CD4-positive, alpha-beta T cell (primary cell): ENCODE measurements around the gene CSNK2A1. TPM values are rescaled to one million over a fixed set of nuclear protein-coding genes. Genes with fewer than 3 reads are reported as not detected.

Source experiments
- ATAC-seq: fragments of 200-7000 bp; cut with Tn5 transposase; one replicate; pipeline ENCODE4 v1.10.0; 2022; ENCODE audit warnings: mild to moderate bottlenecking; ENCODE audit not compliant: poor library complexity
- CTCF ChIA-PET: fragments of 350-600 bp; sonication (Branson Sonifier 250); formaldehyde crosslinking; loops from one replicate; lab custom pipeline; 2021; ENCODE audit warnings: antibody characterized with exemption, inconsistent platforms; lab: Charles Lee
- POLR2A ChIA-PET: fragments of 350-600 bp; sonication (Branson Sonifier 250); formaldehyde crosslinking; loops from one replicate; lab custom pipeline; 2021; ENCODE audit warnings: antibody characterized with exemption, inconsistent platforms; lab: Charles Lee
- DNase-seq, 14 experiments: peaks; one replicate each; pipeline ENCODE4 v3.0.0-alpha.2; 2013 to 2020; ENCODE audit warnings: mixed read lengths in 2 of 14
- H3K27ac ChIP-seq, 2 donors: one replicate each; pipeline versions ENCODE4 v1.5.1 to v1.7.0; 2013; ENCODE audit warnings: low read length in 2 of 2, low read depth in 1 of 2, mild to moderate bottlenecking in 1 of 2
- H3K27me3 ChIP-seq, 2 experiments: 1 replicate in 1 of 2; 2 replicates in 1 of 2; pipeline versions ENCODE4 v1.6.1 to v1.7.0; 2013; ENCODE audit warnings: low read length in 2 of 2, control low read depth in 1 of 2, mild to moderate bottlenecking in 1 of 2, moderate library complexity in 1 of 2; ENCODE audit not compliant: insufficient read depth in 2 of 2, control insufficient read depth in 1 of 2
- H3K36me3 ChIP-seq: one replicate; pipeline ENCODE4 v1.6.1; 2013; ENCODE audit warnings: low read length, control low read depth; ENCODE audit not compliant: insufficient read depth
- H3K4me1 ChIP-seq: one replicate; pipeline ENCODE4 v1.6.1; 2013; ENCODE audit warnings: low read length, control low read depth; ENCODE audit not compliant: insufficient read depth
- H3K4me3 ChIP-seq: one replicate; pipeline ENCODE4 v1.5.1; 2013; ENCODE audit warnings: mild to moderate bottlenecking, low read length, moderate library complexity
- H3K9me3 ChIP-seq, 2 experiments: 1 replicate in 1 of 2; 2 replicates in 1 of 2; pipeline versions ENCODE4 v1.6.1 to v1.7.0; 2013; ENCODE audit warnings: low read length in 2 of 2, mild to moderate bottlenecking in 2 of 2, control low read depth in 1 of 2, moderate library complexity in 1 of 2; ENCODE audit not compliant: control insufficient read depth in 1 of 2, insufficient read depth in 1 of 2
- H3K27ac Mint-ChIP-seq: one replicate; pipeline ENCODE4 v1.8.0; 2020; ENCODE audit warnings: mixed read lengths
- H3K27me3 Mint-ChIP-seq: one replicate; pipeline ENCODE4 v1.8.0; 2021; ENCODE audit warnings: mixed read lengths
- H3K36me3 Mint-ChIP-seq: one replicate; pipeline ENCODE4 v1.8.0; 2021; ENCODE audit warnings: low read depth, mixed read lengths
- H3K4me1 Mint-ChIP-seq: one replicate; pipeline ENCODE4 v1.8.0; 2021; ENCODE audit warnings: low read depth, mixed read lengths
- H3K4me3 Mint-ChIP-seq: one replicate; pipeline ENCODE4 v1.8.0; 2020; ENCODE audit warnings: mild to moderate bottlenecking, mixed read lengths
- H3K9me3 Mint-ChIP-seq: one replicate; pipeline ENCODE4 v1.8.0; 2020; ENCODE audit warnings: mixed read lengths
- intact Hi-C, 2 experiments: fragments of 100-400 bp; cut with DNase I in 1 of 2; cut with micrococcal nuclease in 1 of 2; formaldehyde crosslinking; loops; one replicate each; pipeline versions ENCODE4 v1.15.1 to v1.9.0; 2023 to 2025; cut with DNase I, micrococcal nuclease
- total RNA-seq, 174 experiments: library from RNA in 2 of 174; stranded (reverse) in 2 of 174; gene quantifications; one replicate each; pipeline ENCODE4 v1.2.3 and lab custom pipeline; 2021 to 2026
- TF ChIP-seq, protein P1 (sequence below): fragments of 200-600 bp; IDR thresholded peaks from one replicate; pipeline ENCODE4 v1.8.0; 2022; ENCODE audit warnings: antibody characterized with exemption, mild to moderate bottlenecking

The CSNK2A1 gene
- total RNA-seq, 2 experiments from 2014 or later, result 55.5 to 56.9 TPM

DNA sequence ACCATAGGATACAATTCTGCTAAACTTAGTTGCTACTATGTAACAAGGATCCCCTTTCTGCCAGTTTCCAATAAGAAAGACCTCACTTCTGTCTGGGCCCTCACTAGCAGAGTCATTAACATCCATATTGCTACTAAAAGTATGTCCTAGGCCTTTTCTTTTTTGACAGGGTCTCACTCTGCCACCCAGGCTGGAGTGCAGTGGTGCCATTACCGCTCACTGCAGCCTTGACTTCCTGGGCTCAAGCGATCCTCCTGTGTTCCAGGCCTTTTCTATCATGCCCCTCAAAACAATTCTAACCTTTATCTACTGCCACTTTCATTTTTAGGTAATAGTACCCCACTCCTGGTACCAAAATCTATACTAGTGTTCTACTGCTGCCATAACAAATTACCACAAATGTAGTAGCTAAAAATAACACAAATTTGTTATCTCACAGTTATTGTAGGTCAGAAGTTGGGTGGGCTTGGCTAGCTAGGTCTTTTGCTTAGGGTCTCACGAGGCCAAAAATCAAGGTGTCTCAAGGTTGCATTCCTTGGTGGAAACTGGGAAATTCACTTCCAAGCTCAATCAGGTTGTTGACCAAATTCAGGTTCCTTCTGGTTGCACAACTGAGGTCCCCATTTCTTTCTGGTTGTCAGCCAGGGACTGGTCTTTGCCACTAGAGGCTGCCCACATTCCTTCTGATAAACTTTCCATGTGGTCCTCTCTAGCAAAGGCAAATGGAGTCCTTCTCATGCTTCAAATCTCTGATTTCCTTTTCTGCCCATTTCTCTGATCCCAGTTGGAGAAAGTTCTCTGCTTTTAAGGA is 3.0 kb downstream of the CSNK2A1 start:
- ATAC-seq (no peak), DNase-seq (no peak)
- Histone ChIP-seq H3K36me3 (peaks cover 2% of the 10 kb centered on the region), H3K4me1 (peaks cover 39% of the 10 kb centered on the region), H3K27ac (no peak overlapping the region), H3K4me3 (no peak overlapping the region), H3K27me3 (no peaks in the 10 kb centered on the region), H3K9me3 (peaks cover 3 to 7% of the 10 kb centered on the region in 2 experiments)
- TF ChIP-seq, protein P1, sequence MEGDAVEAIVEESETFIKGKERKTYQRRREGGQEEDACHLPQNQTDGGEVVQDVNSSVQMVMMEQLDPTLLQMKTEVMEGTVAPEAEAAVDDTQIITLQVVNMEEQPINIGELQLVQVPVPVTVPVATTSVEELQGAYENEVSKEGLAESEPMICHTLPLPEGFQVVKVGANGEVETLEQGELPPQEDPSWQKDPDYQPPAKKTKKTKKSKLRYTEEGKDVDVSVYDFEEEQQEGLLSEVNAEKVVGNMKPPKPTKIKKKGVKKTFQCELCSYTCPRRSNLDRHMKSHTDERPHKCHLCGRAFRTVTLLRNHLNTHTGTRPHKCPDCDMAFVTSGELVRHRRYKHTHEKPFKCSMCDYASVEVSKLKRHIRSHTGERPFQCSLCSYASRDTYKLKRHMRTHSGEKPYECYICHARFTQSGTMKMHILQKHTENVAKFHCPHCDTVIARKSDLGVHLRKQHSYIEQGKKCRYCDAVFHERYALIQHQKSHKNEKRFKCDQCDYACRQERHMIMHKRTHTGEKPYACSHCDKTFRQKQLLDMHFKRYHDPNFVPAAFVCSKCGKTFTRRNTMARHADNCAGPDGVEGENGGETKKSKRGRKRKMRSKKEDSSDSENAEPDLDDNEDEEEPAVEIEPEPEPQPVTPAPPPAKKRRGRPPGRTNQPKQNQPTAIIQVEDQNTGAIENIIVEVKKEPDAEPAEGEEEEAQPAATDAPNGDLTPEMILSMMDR, result no peak
- H3K9me3 Mint-ChIP-seq, result no peaks in the 10 kb centered on the region
- peaks cover 39% of the 10 kb centered on the region for H3K36me3 Mint-ChIP-seq
- peaks cover 84% of the 10 kb centered on the region for H3K4me1 Mint-ChIP-seq
- intact Hi-C loops, result loop anchor here (2.0 to 5.0 kb wide), 5 partner anchors 78 to 582 kb away; partner anchors contain the start of genes TBC1D20 (in 2 of the 2) and ZCCHC3 (in 1 of the 2)
- POLR2A ChIA-PET, result no interaction called here
- H3K27ac Mint-ChIP-seq, result no peak overlapping the region
- CTCF ChIA-PET, result no interaction called here
- H3K27me3 Mint-ChIP-seq, result peaks cover 3% of the 10 kb centered on the region
- H3K4me3 Mint-ChIP-seq, result peak overlapping the region; percentile 51

DNA sequence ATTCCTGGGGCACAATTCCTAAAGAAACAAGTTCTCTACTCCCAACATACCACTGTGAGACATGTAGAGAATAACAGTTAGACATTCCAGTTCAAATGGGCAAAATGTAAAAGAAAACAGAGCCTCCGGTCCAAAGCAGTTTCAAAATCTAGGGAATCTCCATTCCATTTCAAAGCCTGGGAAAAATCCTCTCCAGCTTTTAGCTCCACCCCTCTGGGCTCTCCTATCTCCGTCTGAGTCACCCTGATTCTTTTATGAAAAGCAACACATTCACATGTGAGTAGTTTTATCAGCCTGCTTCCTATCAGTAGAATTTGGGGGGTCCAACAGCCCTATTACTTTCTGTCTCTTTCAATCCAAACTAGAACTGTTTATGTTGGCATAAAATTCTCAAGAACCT is 3.7 kb downstream of the CSNK2A1 start:
- H3K9me3 ChIP-seq, result peaks cover 3 to 7% of the 10 kb centered on the region in 2 experiments
- Mint-ChIP-seq H3K27ac (no peak overlapping the region), H3K36me3 (peaks cover 39% of the 10 kb centered on the region), H3K4me1 (peaks cover 91% of the 10 kb centered on the region), H3K27me3 (no peaks in the 10 kb centered on the region), H3K9me3 (no peaks in the 10 kb centered on the region), H3K4me3 (peak overlapping the region; percentile 11)
- ATAC-seq (no peak), DNase-seq (no peak)
- H3K4me3 ChIP-seq, result no peak overlapping the region
- TF ChIP-seq, protein P1, result no peak
- POLR2A ChIA-PET, result no interaction called here
- no peak overlapping the region for H3K27ac ChIP-seq
- intact Hi-C loops, result loop anchor here (2.0 to 5.0 kb wide), 5 partner anchors 77 to 582 kb away; partner anchors contain the start of genes TBC1D20 (in 2 of the 2) and ZCCHC3 (in 1 of the 2)
- peaks cover 2% of the 10 kb centered on the region for H3K36me3 ChIP-seq
- H3K27me3 ChIP-seq, result no peaks in the 10 kb centered on the region
- peaks cover 45% of the 10 kb centered on the region for H3K4me1 ChIP-seq
- CTCF ChIA-PET, result no interaction called here

DNA sequence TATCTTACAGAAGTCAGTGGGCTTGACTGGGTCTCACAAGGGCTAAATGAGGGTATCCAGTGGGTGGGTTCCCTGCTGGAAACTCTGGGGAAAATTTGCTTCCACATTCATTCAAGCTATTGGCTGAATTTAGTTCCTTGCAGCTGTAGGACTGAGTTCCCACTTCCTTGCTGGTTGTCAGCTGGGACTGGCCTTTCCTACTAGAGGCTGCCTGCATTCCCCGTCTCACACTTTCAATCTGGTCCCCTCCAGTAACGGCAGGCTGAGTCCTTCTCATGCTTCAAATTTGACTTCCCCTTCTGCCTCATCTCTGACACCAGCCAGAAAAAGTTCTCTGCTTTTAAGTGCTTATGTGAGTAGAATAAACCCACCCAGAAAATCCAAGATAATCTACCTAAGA is 4.4 kb downstream of the CSNK2A1 start:
- CTCF ChIA-PET, result no interaction called here

More for the DNA sequence above, 4.4 kb downstream of the CSNK2A1 start:
- H3K36me3 Mint-ChIP-seq, result peaks cover 42% of the 10 kb centered on the region
- H3K27me3 Mint-ChIP-seq, result no peaks in the 10 kb centered on the region
- intact Hi-C loops, result no loop called here
- ATAC-seq (no peak), DNase-seq (no peak)
- no peaks in the 10 kb centered on the region for H3K9me3 Mint-ChIP-seq
- H3K27ac Mint-ChIP-seq, result no peak overlapping the region
- peaks cover 3 to 7% of the 10 kb centered on the region in 2 experiments for H3K9me3 ChIP-seq
- POLR2A ChIA-PET, result no interaction called here
- H3K4me1 Mint-ChIP-seq, result peaks cover 91% of the 10 kb centered on the region
- H3K36me3 ChIP-seq, result peaks cover 2% of the 10 kb centered on the region
- H3K4me1 ChIP-seq, result peaks cover 47% of the 10 kb centered on the region
- no peak overlapping the region for H3K4me3 ChIP-seq
- H3K27me3 ChIP-seq, result no peaks in the 10 kb centered on the region
- H3K27ac ChIP-seq, result no peak overlapping the region
- TF ChIP-seq, protein P1, result no peak
- peak overlapping the region; percentile 11 for H3K4me3 Mint-ChIP-seq
